ENCODE results near the gene TCF20.

The TCF20 gene

GRCh38 chr22:42287174-42287890, 16.9 kb upstream of the TCF20 start:
- TF ChIP-seq CTCF (IDR thresholded peaks at IDR 0.05; ENCODE audit: extremely low read depth, insufficient read depth, missing control alignments): no peak
- in situ Hi-C loops (cut with MboI; ENCODE audit: low pct_unique_long_range_greater_than_20kb, low sequenced_read_pairs, unreplicated experiment): no loop called here
- no peak for DNase-seq (ENCODE audit: low spot score)

DNA sequence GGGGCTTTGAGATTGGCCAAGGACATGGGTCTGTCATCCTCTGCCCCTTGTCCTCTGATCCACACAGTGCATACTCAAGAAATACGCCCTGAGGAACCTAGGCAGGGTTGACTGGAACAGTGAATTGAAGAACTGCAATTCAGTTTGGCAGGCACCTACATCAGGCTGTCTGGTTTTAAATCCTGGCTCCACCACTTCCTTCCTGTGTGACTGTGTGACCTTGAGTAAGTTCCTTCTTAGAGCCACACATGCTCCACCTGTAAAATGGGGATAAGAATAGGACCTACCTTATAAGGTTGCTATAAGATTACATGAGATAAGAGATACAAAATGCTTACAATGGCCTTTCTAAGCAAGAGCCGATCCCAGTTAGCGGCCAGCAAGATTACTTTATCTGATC, 15.8 kb upstream of the TCF20 start:
- in situ Hi-C loops (cut with MboI; ENCODE audit: low pct_unique_long_range_greater_than_20kb, low sequenced_read_pairs, unreplicated experiment): no loop called here
- no peak for DNase-seq (ENCODE audit: low spot score)
- no peak for TF ChIP-seq CTCF (IDR thresholded peaks at IDR 0.05; ENCODE audit: extremely low read depth, insufficient read depth, missing control alignments)

- in situ Hi-C loops (cut with MboI; ENCODE audit: low pct_unique_long_range_greater_than_20kb, low sequenced_read_pairs, unreplicated experiment): no loop called here
- no peak for DNase-seq (ENCODE audit: low spot score)
- no peak for TF ChIP-seq CTCF (IDR thresholded peaks at IDR 0.05; ENCODE audit: extremely low read depth, insufficient read depth, missing control alignments)
Measured at GRCh38 chr22:42285604-42286003, 15.2 kb upstream of the TCF20 start.

GRCh38 chr22:42284643-42285181, 14.3 kb upstream of the TCF20 start:
- DNase-seq (ENCODE audit: low spot score): no peak
- in situ Hi-C loops (cut with MboI; ENCODE audit: low pct_unique_long_range_greater_than_20kb, low sequenced_read_pairs, unreplicated experiment): no loop called here
- no peak for TF ChIP-seq CTCF (IDR thresholded peaks at IDR 0.05; ENCODE audit: extremely low read depth, insufficient read depth, missing control alignments)

DNA sequence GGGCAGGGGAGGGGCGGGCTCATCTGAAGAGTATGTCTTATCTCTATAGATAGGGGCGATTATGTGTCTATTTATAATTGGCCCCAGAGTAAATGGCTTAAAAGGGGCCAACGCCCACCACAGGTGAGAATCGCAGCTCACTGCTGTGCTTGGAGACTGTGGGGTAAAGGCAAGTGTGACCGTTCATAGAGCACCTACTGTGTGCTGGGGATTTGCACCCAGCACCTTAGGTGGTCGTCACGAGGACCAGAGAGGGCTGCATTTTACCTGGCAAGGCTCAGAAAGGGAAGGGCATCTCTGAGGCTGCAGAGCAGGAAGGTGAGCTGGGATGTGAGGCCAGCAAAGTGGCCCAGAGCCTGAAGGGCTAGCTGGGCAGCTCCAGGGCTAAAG, 13.7 kb upstream of the TCF20 start:
- TF ChIP-seq CTCF (IDR thresholded peaks at IDR 0.05; ENCODE audit: extremely low read depth, insufficient read depth, missing control alignments): no peak
- in situ Hi-C loops (cut with MboI; ENCODE audit: low pct_unique_long_range_greater_than_20kb, low sequenced_read_pairs, unreplicated experiment): no loop called here
- DNase-seq (ENCODE audit: low spot score): no peak

DNA sequence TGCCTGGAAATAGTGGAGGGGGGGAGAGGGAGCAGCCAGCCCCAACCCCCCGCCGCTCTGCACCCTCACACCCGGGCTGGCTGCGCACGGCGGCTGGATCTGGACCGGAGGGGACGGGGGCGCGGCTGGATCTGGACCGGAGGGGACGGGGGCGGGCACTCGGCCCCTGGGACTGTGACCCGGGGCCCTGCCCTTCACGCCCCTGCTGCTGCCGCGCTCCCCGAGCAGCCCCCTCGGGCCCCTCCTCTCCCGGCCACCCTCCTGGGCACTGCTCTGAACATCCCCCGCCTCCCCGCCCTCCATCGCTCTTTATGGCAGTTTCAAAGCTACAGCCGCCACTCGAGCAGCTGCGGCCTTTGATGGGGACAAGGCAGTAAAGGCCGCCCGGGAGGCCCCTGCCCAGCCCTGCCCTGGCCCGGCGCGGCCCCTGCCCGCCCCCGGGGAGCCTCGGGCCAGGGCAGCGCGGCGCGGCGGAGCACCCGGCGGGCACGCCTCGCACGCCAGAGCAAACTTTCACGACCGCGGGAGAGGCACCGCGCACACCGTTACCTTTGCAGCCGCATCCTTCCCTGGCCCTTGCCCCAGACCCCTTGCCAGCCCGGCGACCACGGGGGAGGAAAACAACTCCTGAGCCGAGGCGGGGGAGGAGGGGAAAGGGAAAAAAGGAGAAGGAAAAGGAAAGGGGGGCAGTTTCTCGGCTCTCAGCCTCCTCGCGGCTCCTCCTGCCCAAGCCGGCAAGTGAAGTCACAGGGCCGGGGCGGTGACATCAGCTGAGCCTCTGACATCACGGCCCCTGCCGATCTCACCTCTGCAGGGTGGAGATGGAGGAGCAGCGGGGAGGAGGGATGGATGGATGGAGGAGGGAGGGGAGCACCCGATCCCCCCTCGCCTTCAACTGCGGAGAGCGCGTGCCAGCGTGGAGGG, 13.1 kb upstream of the TCF20 start:
- TF ChIP-seq CTCF (IDR thresholded peaks at IDR 0.05; ENCODE audit: extremely low read depth, insufficient read depth, missing control alignments): no peak
- no peak for DNase-seq (ENCODE audit: low spot score)
- in situ Hi-C loops (cut with MboI; ENCODE audit: low pct_unique_long_range_greater_than_20kb, low sequenced_read_pairs, unreplicated experiment): no loop called here

All from GM13977 (cell line).